ENCODE results near the gene NKD2. TPM values are rescaled to one million over a fixed set of nuclear protein-coding genes. Genes with fewer than 3 reads are reported as not detected.
"Not testable (repeated sequence)": the region's sequence is repeated elsewhere in the genome, so short reads cannot be mapped to it uniquely, and the experiment has no call there.

NKD2 gene
- total RNA-seq, 1 experiment from 2014 or later = 1.9 TPM

- DNase-seq (ENCODE audit: low read depth, low spot score) = no peak
- in situ Hi-C loops (cut with HindIII; ENCODE audit: low pct_unique_long_range_greater_than_20kb, low sequenced_read_pairs) = no loop called here
Observed at GRCh38 chr5:1081519-1081918, 72.9 kb downstream of the NKD2 start.

DNA sequence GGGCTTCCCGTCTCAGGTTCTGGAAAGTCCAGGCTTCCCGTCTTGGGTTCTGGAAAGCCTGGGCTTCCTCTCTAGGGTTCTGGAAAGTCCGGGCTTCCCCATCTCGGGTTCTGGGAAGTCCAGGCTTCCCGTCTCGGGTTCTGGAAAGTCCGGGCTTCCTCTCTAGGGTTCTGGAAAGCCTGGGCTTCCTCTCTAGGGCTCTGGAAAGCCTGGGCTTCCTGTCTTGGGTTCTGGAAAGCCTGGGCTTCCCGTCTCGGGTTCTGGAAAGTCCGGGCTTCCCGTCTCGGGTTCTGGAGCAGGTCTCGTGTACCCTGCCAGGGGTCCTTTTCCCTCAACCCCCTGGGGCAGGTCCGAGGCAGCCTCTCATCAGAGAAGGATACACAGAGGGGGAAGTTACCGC lies 74.4 kb downstream of the NKD2 start:
- DNase-seq (ENCODE audit: low read depth, low spot score); in situ Hi-C loops (cut with HindIII; ENCODE audit: low pct_unique_long_range_greater_than_20kb, low sequenced_read_pairs): not testable (repeated sequence)

- no peak for DNase-seq (ENCODE audit: low read depth, low spot score)
- in situ Hi-C loops (cut with HindIII; ENCODE audit: low pct_unique_long_range_greater_than_20kb, low sequenced_read_pairs) = no loop called here
Observed at GRCh38 chr5:1083823-1084605, 75.4 kb downstream of the NKD2 start.

DNA sequence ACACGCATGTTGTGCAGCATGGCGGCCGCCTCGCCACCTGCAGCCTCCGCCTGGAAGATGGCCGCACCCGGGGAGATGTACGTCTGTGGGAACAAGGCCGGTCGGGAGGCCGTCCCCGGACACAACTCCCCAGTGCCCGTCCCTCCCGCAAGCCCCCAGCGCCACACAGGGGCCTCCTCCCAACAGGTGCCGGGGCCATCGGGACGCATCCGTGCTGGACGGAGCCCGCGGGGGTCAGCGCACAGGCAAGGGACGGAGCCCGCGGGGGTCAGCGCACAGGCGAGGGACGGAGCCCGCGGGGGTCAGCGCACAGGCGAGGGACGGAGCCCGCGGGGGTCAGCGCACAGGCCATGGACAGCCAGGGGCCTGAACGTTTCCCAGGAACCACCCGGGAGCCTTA lies 76.8 kb downstream of the NKD2 start:
- DNase-seq (ENCODE audit: low read depth, low spot score) = no peak
- in situ Hi-C loops (cut with HindIII; ENCODE audit: low pct_unique_long_range_greater_than_20kb, low sequenced_read_pairs) = no loop called here

- in situ Hi-C loops (cut with HindIII; ENCODE audit: low pct_unique_long_range_greater_than_20kb, low sequenced_read_pairs) = no loop called here
Observed at GRCh38 chr5:1086137-1086536, 77.5 kb downstream of the NKD2 start.

DNA sequence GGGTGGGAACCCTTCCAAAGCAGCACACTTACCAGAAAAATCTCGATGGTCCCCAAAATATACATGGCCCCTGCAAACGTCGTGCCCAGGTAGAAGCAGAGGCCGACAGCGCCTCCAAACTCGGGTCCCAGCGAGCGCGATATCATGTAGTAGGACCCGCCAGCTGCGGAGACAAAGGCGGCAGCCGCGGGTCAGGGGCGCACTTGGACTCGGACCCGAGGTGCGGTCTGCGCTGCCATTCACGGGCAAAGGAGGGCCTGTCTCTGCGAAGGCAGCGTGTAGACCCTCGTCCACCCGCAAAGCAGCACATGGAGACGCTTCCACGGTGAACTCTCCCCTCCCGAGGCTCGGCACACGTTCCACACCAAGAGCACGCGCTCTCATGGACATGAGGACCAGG lies 78.3 kb downstream of the NKD2 start:
- in situ Hi-C loops (cut with HindIII; ENCODE audit: low pct_unique_long_range_greater_than_20kb, low sequenced_read_pairs) = no loop called here
- DNase-seq (ENCODE audit: low read depth, low spot score) = no peak

More at GRCh38 chr5:1086137-1086536, 77.5 kb downstream of the NKD2 start:
- no peak for DNase-seq (ENCODE audit: low read depth, low spot score)

GRCh38 chr5:1087428-1087827 lies 78.8 kb downstream of the NKD2 start:
- in situ Hi-C loops (cut with HindIII; ENCODE audit: low pct_unique_long_range_greater_than_20kb, low sequenced_read_pairs) = no loop called here

DNA sequence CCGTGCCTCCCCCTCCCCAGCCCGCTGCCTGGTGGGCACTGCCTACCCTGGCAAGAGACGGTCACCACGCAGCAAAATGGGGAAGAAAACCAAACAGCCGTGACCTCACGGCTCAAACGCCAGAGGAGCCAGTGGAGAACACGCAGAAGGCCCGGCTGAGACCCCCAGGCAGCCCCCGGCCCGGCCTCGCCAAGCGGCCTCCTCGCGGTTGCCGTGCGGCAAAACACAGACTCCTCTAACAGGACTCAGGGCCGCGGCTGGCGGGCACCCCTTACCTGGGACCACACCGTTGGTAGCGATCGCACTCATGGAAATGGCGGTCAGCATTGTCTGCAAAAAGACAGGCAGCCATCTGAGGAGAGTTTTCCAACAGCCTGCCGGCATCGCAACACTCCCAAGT lies 79.4 kb downstream of the NKD2 start:
- no peak for DNase-seq (ENCODE audit: low read depth, low spot score)

More at GRCh38 chr5:1087428-1087827, 78.8 kb downstream of the NKD2 start:
- DNase-seq (ENCODE audit: low read depth, low spot score) = no peak

More for the DNA sequence above, 79.4 kb downstream of the NKD2 start:
- in situ Hi-C loops (cut with HindIII; ENCODE audit: low pct_unique_long_range_greater_than_20kb, low sequenced_read_pairs) = no loop called here

Small RNA genes lying within 50 kb of the gene (small RNA-seq; reads per million reads assigned to genes)
- gene MIR4635 = 0 reads per million in 2 experiments

Other genes with a start within 250 kb of the NKD2 start
- 5.9 and 8.6 TPM in 2 replicates for gene ZDHHC11B, start 224.1 kb upstream of the NKD2 start, total RNA-seq (2014; rRNA removed; shearing (Covaris generic))
- gene ZDHHC11, start 157.8 kb upstream of the NKD2 start, total RNA-seq (2014; rRNA removed; shearing (Covaris generic)) = 15.7 and 18.2 TPM in 2 replicates
- gene BRD9, start 116.0 kb upstream of the NKD2 start, total RNA-seq (2014; rRNA removed; shearing (Covaris generic)) = 43.1 and 44.2 TPM in 2 replicates
- gene TRIP13, start 115.9 kb upstream of the NKD2 start, total RNA-seq (2014; rRNA removed; shearing (Covaris generic)) = 43.7 and 47.0 TPM in 2 replicates
- gene SLC12A7, start 103.3 kb downstream of the NKD2 start, total RNA-seq (2014; rRNA removed; shearing (Covaris generic)) = 11.6 and 12.1 TPM in 2 replicates
- not detected in 2 replicates for gene SLC6A19, start 192.8 kb downstream of the NKD2 start, total RNA-seq (2014; rRNA removed; shearing (Covaris generic))
- gene SLC6A18, start 216.6 kb downstream of the NKD2 start, total RNA-seq (2014; rRNA removed; shearing (Covaris generic)) = not detected in 2 replicates